ENCODE data around the gene FAM187B. TPM values are rescaled to one million over a fixed set of nuclear protein-coding genes. Genes with fewer than 3 reads are reported as not detected.
A peak's percentile ranks its signal among the peaks of the same experiment; 100 is the strongest.

FAM187B gene
- polyA plus RNA-seq, 1 donor (not counting 4 experiments of a cell fraction or from before 2014, with no cell fraction given), result not detected

GRCh38 chr19:35267818-35268535 lies 39.4 kb upstream of the FAM187B start:
- Histone ChIP-seq H3K27me3 (ENCODE audit: control insufficient read depth, extremely low read depth, insufficient read depth, low read length) (no peaks in the 10 kb centered on the region), H3K4me3 (ENCODE audit: control insufficient read depth in 2 of 3, extremely low read depth in 1 of 3, insufficient read depth in 2 of 3, low read depth in 1 of 3, low read length in 3 of 3) (peak overlapping the region; percentile 63 to 84 (median 82)), H3K27ac (ENCODE audit: control insufficient read depth, insufficient read depth, low read length) (peak overlapping the region; percentile 81), H4K20me1 (ENCODE audit: control insufficient read depth, extremely low read depth, insufficient read depth, low read length) (no peaks in the 10 kb centered on the region), H3K79me2 (ENCODE audit: control insufficient read depth, insufficient read depth, low read length) (peaks cover 17% of the 10 kb centered on the region), H3K4me1 (ENCODE audit: control insufficient read depth, extremely low read depth, insufficient read depth, low read length) (peaks cover 17% of the 10 kb centered on the region), H3K36me3 (ENCODE audit: control insufficient read depth in 2 of 2, extremely low read depth in 1 of 2, insufficient read depth in 2 of 2, low read length in 2 of 2) (peaks cover 25 to 33% of the 10 kb centered on the region in 2 experiments), H3K9me3 (ENCODE audit: control insufficient read depth, low read depth, low read length) (no peaks in the 10 kb centered on the region), H2AFZ (ENCODE audit: control insufficient read depth, low read length) (peak overlapping the region; percentile 22), H3K4me2 (ENCODE audit: control insufficient read depth, extremely low read depth, insufficient read depth, low read depth, low read length) (peak overlapping the region; percentile 87), H3K9me1 (ENCODE audit: control insufficient read depth, extremely low read depth, insufficient read depth, low read length) (no peaks in the 10 kb centered on the region), H3K9ac (ENCODE audit: control insufficient read depth, extremely low read depth, insufficient read depth, low read length) (peak overlapping the region; percentile 89)
- TF ChIP-seq CTCF (optimal IDR thresholded peaks at IDR 0.05 in 1 of 3, IDR thresholded peaks at IDR 0.05 in 1 of 3, conservative IDR thresholded peaks at IDR 0.05 in 1 of 3; ENCODE audit: extremely low read depth in 1 of 3, insufficient read depth in 2 of 3, low read length in 3 of 3), result no peak
- TF ChIP-seq EZH2 (IDR thresholded peaks at IDR 0.05; ENCODE audit: low read length), result no peak
- no peak for DNase-seq (ENCODE audit: low read depth, low spot score)
- dilution Hi-C loops (cut with MboI; ENCODE audit: extremely low pct_ligation_motif_present, low sequenced_read_pairs), result no loop called here
- no peak for FAIRE-seq

DNA sequence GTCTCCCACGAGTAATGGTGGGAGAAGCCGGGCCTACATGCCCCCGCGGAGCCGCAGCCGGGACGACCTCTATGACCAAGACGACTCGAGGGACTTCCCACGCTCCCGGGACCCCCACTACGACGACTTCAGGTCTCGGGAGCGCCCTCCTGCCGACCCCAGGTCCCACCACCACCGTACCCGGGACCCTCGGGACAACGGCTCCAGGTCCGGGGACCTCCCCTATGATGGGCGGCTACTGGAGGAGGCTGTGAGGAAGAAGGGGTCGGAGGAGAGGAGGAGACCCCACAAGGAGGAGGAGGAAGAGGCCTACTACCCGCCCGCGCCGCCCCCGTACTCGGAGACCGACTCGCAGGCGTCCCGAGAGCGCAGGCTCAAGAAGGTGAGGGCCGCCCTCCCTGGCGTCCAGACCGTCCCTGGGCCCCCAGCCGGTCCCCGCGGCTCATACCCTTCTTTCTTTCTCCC lies 38.8 kb upstream of the FAM187B start:
- Histone ChIP-seq H3K4me1 (ENCODE audit: control insufficient read depth, extremely low read depth, insufficient read depth, low read length) (peaks cover 17% of the 10 kb centered on the region), H2AFZ (ENCODE audit: control insufficient read depth, low read length) (peak overlapping the region; percentile 22), H3K36me3 (ENCODE audit: control insufficient read depth in 2 of 2, extremely low read depth in 1 of 2, insufficient read depth in 2 of 2, low read length in 2 of 2) (peaks cover 27 to 36% of the 10 kb centered on the region in 2 experiments), H3K79me2 (ENCODE audit: control insufficient read depth, insufficient read depth, low read length) (peaks cover 17% of the 10 kb centered on the region), H3K4me3 (ENCODE audit: control insufficient read depth in 2 of 3, extremely low read depth in 1 of 3, insufficient read depth in 2 of 3, low read depth in 1 of 3, low read length in 3 of 3) (peak overlapping the region; percentile 63 to 84 (median 82)), H3K4me2 (ENCODE audit: control insufficient read depth, extremely low read depth, insufficient read depth, low read depth, low read length) (peak overlapping the region; percentile 87), H3K9me1 (ENCODE audit: control insufficient read depth, extremely low read depth, insufficient read depth, low read length) (no peaks in the 10 kb centered on the region), H3K9ac (ENCODE audit: control insufficient read depth, extremely low read depth, insufficient read depth, low read length) (peak overlapping the region; percentile 89), H4K20me1 (ENCODE audit: control insufficient read depth, extremely low read depth, insufficient read depth, low read length) (no peaks in the 10 kb centered on the region), H3K27ac (ENCODE audit: control insufficient read depth, insufficient read depth, low read length) (peak overlapping the region; percentile 81), H3K9me3 (ENCODE audit: control insufficient read depth, low read depth, low read length) (no peaks in the 10 kb centered on the region), H3K27me3 (ENCODE audit: control insufficient read depth, extremely low read depth, insufficient read depth, low read length) (no peaks in the 10 kb centered on the region)
- dilution Hi-C loops (cut with MboI; ENCODE audit: extremely low pct_ligation_motif_present, low sequenced_read_pairs), result no loop called here
- FAIRE-seq (no peak), DNase-seq (ENCODE audit: low read depth, low spot score) (no peak)
- TF ChIP-seq EZH2 (IDR thresholded peaks at IDR 0.05; ENCODE audit: low read length), result no peak
- no peak for TF ChIP-seq CTCF (optimal IDR thresholded peaks at IDR 0.05 in 1 of 3, IDR thresholded peaks at IDR 0.05 in 1 of 3, conservative IDR thresholded peaks at IDR 0.05 in 1 of 3; ENCODE audit: extremely low read depth in 1 of 3, insufficient read depth in 2 of 3, low read length in 3 of 3)
